ENCODE results near the gene PML.
A peak's percentile ranks its signal among the peaks of the same experiment; 100 is the strongest.

Gene PML

DNA sequence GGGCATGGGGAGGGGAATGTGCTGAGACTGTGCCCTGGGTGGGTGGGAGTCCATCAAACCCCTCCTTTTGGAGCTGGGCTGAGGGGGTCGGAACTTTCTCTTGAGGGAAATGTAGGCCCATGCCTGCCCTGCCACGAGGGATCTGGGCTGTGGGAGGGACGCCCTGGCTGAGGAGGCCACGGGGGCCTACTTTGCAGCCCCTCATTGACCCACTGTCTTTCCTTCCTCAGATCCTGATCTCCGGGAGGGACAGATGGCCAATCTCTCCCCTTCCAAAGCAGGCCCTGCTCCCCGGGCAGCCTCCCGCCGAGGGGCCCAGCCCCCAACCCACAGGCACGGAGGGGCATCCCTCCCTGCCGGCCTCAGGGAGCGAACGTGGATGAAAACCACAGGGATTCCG lies 42.9 kb upstream of the PML start:
- H3K9ac ChIP-seq (ENCODE audit: low read depth in 1 of 2, low read length in 2 of 2) = no peak overlapping the region
- H3K36me3 ChIP-seq (ENCODE audit: control insufficient read depth in 1 of 2, insufficient read depth in 2 of 2, low read length in 2 of 2) = peaks cover 0 to 4% of the 10 kb centered on the region in 2 donors
- no peaks in the 10 kb centered on the region for H3K9me3 ChIP-seq (ENCODE audit: control insufficient read depth in 1 of 2, low read length in 2 of 2)
- peaks cover 9 to 15% of the 10 kb centered on the region in 2 donors for H3K4me1 ChIP-seq (ENCODE audit: control insufficient read depth in 1 of 2, insufficient read depth in 2 of 2, low read length in 2 of 2)
- peak overlapping the region; percentile 90 for H3K27ac ChIP-seq (ENCODE audit: low read depth, low read length)
- no peaks in the 10 kb centered on the region for H3K27me3 ChIP-seq (ENCODE audit: control insufficient read depth in 1 of 2, insufficient read depth in 2 of 2, low read length in 2 of 2)
- no peak overlapping the region for H3K4me3 ChIP-seq (ENCODE audit: low read depth in 1 of 2, low read length in 2 of 2)

DNA sequence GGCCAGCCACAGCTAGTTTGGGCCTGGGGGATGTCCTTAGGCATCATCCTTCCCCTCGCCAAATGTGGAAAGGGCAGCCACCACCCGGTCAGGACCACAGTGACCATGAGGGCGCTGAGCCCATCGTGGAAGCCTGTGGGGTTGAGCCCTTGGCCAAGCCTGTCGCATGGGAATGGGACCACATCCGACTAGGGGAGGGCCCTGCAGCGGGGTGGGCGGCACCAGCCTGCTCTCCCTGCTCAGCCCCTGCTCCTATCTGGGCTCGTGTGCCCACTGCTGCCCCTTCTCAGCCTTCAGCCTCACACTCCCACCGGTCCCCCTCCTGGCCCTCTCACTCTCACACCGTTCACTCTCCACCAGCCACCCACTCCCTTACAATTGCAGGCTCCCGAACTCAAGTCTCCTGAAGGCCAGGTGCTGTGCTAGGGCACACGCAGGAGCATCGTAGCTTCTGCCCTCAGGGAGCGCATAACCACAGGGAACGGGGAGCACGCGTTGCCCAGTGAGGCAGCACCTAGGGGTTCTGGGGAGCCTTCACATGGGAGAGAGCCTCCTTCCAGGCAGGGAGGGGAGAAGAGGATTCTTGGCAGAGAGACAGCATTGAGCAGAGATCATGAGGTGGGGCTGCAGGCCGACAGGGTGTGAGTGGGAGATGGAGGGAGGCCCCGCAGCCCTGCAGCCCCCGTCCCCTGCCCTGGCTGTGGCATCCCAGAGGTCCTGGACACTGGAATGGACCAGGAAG lies 42.2 kb upstream of the PML start:
- peak overlapping the region; percentile 90 for H3K27ac ChIP-seq (ENCODE audit: low read depth, low read length)
- H3K9ac ChIP-seq (ENCODE audit: low read depth in 1 of 2, low read length in 2 of 2) = no peak overlapping the region
- peaks cover 13 to 15% of the 10 kb centered on the region in 2 donors for H3K4me1 ChIP-seq (ENCODE audit: control insufficient read depth in 1 of 2, insufficient read depth in 2 of 2, low read length in 2 of 2)
- no peaks in the 10 kb centered on the region for H3K9me3 ChIP-seq (ENCODE audit: control insufficient read depth in 1 of 2, low read length in 2 of 2)
- H3K4me3 ChIP-seq (ENCODE audit: low read depth in 1 of 2, low read length in 2 of 2) = no peak overlapping the region
- H3K36me3 ChIP-seq (ENCODE audit: control insufficient read depth in 1 of 2, insufficient read depth in 2 of 2, low read length in 2 of 2) = peaks cover 0 to 4% of the 10 kb centered on the region in 2 donors
- no peaks in the 10 kb centered on the region for H3K27me3 ChIP-seq (ENCODE audit: control insufficient read depth in 1 of 2, insufficient read depth in 2 of 2, low read length in 2 of 2)

DNA sequence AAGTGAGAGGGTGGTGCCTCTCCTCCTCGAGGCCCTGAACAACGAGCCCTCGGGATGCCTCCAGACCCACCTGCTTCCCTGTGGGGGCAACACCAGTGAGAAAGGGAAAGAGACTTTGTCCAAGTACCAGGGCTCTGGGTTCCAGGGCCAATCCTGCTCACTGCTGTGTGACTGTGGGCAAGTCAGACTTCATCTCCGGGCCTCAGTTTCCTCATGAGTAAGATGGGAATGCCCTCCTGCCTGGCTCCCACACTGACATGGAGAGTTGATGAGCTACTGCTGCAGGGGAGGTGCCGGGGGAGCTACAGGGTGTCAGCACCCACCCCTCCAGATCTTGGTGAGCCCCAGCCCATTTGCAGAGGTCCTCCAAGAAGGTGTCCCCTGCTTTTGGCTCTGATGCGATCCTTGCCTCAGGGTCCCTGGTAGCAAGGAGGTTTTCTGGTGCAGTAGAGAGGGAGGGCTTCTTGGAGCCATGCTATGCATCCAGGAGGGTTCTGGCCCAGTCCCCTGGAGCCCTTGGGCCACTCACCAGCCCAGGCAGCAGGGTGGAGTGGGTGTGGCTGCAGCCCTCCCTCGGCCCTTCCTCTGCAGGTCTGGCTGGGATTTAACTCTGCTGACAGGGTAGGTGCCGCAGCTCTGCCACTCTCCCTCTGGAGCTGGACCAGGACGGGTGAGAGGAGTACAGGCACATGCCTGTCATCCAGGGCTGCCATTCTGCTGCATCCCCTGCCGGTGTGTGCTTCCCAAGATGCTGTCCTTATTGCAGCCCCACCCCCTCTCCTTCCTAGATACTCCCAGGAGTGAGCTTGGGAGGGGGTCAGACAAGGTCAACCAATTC lies 41.4 kb upstream of the PML start:
- H3K27ac ChIP-seq (ENCODE audit: low read depth, low read length) = no peak overlapping the region
- H3K4me3 ChIP-seq (ENCODE audit: low read depth in 1 of 2, low read length in 2 of 2) = no peak overlapping the region
- H3K4me1 ChIP-seq (ENCODE audit: control insufficient read depth in 1 of 2, insufficient read depth in 2 of 2, low read length in 2 of 2) = peaks cover 15% of the 10 kb centered on the region in 2 donors
- no peaks in the 10 kb centered on the region for H3K27me3 ChIP-seq (ENCODE audit: control insufficient read depth in 1 of 2, insufficient read depth in 2 of 2, low read length in 2 of 2)
- H3K36me3 ChIP-seq (ENCODE audit: control insufficient read depth in 1 of 2, insufficient read depth in 2 of 2, low read length in 2 of 2) = no peaks in the 10 kb centered on the region
- no peaks in the 10 kb centered on the region for H3K9me3 ChIP-seq (ENCODE audit: control insufficient read depth in 1 of 2, low read length in 2 of 2)
- H3K9ac ChIP-seq (ENCODE audit: low read depth in 1 of 2, low read length in 2 of 2) = no peak overlapping the region

DNA sequence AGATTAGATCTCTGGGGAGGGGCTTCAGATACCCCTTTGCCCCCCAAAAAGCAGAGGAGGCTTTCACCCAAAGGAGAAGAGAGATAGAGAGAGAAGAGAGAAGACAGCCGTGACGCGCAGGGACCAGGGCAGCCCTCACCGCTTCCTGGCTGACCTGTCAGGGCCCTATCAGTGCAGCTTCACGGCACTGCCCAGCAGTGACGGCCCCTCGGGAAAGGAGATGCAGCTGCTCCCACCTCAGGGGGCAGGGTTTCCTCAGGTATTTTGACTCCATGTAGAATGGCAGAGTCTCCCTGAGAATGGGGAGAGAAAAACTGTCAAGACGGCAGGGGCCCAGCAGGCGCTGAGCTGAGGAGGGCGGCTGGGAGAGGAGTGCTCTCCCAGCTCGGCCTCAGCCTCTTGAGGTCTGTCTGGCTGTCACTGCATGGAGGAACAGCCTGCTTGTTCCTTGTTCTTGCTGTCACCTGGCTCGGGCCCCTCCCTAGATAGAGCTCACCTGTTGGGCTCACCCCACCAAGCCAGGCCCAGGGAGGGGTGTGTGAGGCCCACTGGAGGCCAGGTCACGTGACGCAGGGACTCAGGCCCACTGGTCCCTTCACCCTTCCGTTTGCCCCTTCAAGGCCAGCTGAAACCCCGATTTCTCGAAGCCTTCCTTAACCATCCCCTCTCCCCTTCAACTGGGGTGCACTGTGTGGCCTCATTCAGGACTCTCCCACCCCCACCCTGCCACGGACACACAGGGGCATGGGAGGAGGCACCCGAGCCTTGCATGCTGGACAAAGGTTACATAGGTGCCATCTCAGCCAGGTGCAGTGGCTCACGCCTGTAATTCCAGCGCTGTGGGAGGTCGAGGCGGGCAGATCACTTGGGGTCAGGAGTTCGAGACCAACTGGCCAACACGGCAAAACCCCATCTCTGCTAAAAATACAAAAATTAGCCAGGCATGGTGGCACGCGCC lies 40.0 kb upstream of the PML start:
- H3K36me3 ChIP-seq (ENCODE audit: control insufficient read depth in 1 of 2, insufficient read depth in 2 of 2, low read length in 2 of 2) = no peaks in the 10 kb centered on the region
- H3K4me3 ChIP-seq (ENCODE audit: low read depth in 1 of 2, low read length in 2 of 2) = no peak overlapping the region
- no peak overlapping the region for H3K9ac ChIP-seq (ENCODE audit: low read depth in 1 of 2, low read length in 2 of 2)
- H3K4me1 ChIP-seq (ENCODE audit: control insufficient read depth in 1 of 2, insufficient read depth in 2 of 2, low read length in 2 of 2) = peaks cover 15 to 20% of the 10 kb centered on the region in 2 donors
- no peaks in the 10 kb centered on the region for H3K9me3 ChIP-seq (ENCODE audit: control insufficient read depth in 1 of 2, low read length in 2 of 2)
- no peak overlapping the region for H3K27ac ChIP-seq (ENCODE audit: low read depth, low read length)
- H3K27me3 ChIP-seq (ENCODE audit: control insufficient read depth in 1 of 2, insufficient read depth in 2 of 2, low read length in 2 of 2) = no peaks in the 10 kb centered on the region

DNA sequence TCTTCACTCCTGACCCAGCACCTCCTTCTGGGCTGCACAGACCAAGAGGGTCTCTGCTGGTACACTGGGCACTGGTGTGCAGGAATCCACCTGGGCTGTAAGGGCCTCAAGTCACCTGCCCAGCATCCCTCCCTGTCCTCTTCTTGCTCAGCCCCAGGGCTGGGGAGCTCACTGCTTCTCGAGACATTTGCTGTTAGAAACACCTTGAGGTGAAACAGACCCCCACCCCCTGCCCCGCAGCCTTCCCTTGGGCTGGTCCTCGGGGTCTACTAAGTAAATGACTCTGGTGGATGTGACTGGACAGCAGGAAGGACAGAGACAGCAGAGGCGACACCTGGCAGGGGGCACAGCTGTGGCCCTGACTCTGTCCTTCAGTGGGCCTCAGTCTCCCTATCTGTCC lies 39.2 kb upstream of the PML start:
- H3K9ac ChIP-seq (ENCODE audit: low read depth in 1 of 2, low read length in 2 of 2) = no peak overlapping the region
- H3K36me3 ChIP-seq (ENCODE audit: control insufficient read depth in 1 of 2, insufficient read depth in 2 of 2, low read length in 2 of 2) = no peaks in the 10 kb centered on the region
- H3K4me3 ChIP-seq (ENCODE audit: low read depth in 1 of 2, low read length in 2 of 2) = no peak overlapping the region
- H3K27ac ChIP-seq (ENCODE audit: low read depth, low read length) = no peak overlapping the region
- H3K27me3 ChIP-seq (ENCODE audit: control insufficient read depth in 1 of 2, insufficient read depth in 2 of 2, low read length in 2 of 2) = no peaks in the 10 kb centered on the region
- H3K4me1 ChIP-seq (ENCODE audit: control insufficient read depth in 1 of 2, insufficient read depth in 2 of 2, low read length in 2 of 2) = peaks cover 15 to 25% of the 10 kb centered on the region in 2 donors
- no peaks in the 10 kb centered on the region for H3K9me3 ChIP-seq (ENCODE audit: control insufficient read depth in 1 of 2, low read length in 2 of 2)

DNA sequence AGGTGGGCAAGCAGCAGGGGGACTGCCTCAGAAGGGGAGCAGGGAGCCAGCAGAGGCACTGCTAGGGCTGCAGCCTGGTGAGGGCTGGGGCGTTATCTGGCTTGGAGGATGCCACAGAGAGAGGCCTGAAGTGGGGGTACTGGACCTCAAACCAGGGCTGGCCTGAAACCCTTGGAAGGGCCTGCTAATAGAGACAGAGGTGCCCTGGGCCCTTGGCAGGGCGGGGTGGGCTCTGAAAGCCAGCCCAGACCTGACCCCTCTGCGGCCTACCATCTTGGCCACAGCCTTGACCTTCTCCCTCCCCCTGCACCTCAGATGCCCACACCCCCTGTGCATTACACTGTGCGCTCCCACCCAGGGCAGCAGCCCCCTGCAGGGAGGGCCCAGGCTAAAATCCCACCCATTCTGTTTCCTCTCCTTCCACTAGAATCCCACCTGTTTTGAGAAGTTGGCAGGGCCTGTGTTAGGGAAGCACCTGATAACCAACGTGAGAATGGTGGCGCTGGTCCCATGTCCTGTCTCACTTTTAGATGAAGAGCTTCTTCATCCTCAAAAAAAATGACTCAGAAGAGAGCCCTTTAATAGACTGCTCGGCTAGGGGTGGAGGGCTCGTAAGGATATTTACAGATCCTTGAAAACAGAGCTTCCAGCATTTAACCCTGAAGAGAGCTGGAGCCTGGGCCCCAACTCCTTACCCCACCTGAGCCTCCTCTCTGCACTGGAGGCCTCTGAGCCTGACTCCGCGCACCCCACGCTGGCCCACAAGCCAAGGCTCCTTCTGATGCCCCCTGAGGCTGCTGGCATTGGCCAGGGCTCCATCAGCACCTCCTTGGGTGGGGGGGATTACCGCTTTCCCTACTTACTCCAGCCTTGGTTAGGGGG lies 38.4 kb upstream of the PML start:
- H3K36me3 ChIP-seq (ENCODE audit: control insufficient read depth in 1 of 2, insufficient read depth in 2 of 2, low read length in 2 of 2) = no peaks in the 10 kb centered on the region
- H3K4me1 ChIP-seq (ENCODE audit: control insufficient read depth in 1 of 2, insufficient read depth in 2 of 2, low read length in 2 of 2) = peaks cover 10 to 23% of the 10 kb centered on the region in 2 donors
- H3K9me3 ChIP-seq (ENCODE audit: control insufficient read depth in 1 of 2, low read length in 2 of 2) = no peaks in the 10 kb centered on the region
- H3K27ac ChIP-seq (ENCODE audit: low read depth, low read length) = no peak overlapping the region
- no peak overlapping the region for H3K4me3 ChIP-seq (ENCODE audit: low read depth in 1 of 2, low read length in 2 of 2)
- no peaks in the 10 kb centered on the region for H3K27me3 ChIP-seq (ENCODE audit: control insufficient read depth in 1 of 2, insufficient read depth in 2 of 2, low read length in 2 of 2)
- H3K9ac ChIP-seq (ENCODE audit: low read depth in 1 of 2, low read length in 2 of 2) = no peak overlapping the region

DNA sequence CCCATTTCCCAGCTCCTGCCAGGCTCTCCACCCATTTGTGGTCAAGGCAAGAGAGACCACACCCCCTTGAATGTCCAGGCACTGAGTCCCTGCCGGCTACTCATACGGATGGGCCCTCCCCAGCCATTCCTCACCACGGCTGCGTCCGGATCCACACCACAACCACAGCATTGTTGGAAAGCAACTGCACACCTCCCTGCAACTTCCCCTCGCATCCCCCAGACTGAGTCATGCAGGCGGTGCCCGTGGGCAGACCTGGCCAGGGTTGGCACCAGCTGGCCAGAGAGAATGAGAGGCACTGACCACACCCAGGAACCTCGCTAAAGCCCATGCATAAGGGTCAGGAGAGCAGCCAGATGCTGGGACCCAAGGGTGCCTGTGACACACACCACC lies 37.8 kb upstream of the PML start:
- Histone ChIP-seq H3K9me3 (ENCODE audit: control insufficient read depth in 1 of 2, low read length in 2 of 2) (no peaks in the 10 kb centered on the region), H3K9ac (ENCODE audit: low read depth in 1 of 2, low read length in 2 of 2) (no peak overlapping the region), H3K4me1 (ENCODE audit: control insufficient read depth in 1 of 2, insufficient read depth in 2 of 2, low read length in 2 of 2) (peaks cover 7 to 18% of the 10 kb centered on the region in 2 donors), H3K27ac (ENCODE audit: low read depth, low read length) (no peak overlapping the region), H3K4me3 (ENCODE audit: low read depth in 1 of 2, low read length in 2 of 2) (no peak overlapping the region), H3K27me3 (ENCODE audit: control insufficient read depth in 1 of 2, insufficient read depth in 2 of 2, low read length in 2 of 2) (no peaks in the 10 kb centered on the region), H3K36me3 (ENCODE audit: control insufficient read depth in 1 of 2, insufficient read depth in 2 of 2, low read length in 2 of 2) (no peaks in the 10 kb centered on the region)

DNA sequence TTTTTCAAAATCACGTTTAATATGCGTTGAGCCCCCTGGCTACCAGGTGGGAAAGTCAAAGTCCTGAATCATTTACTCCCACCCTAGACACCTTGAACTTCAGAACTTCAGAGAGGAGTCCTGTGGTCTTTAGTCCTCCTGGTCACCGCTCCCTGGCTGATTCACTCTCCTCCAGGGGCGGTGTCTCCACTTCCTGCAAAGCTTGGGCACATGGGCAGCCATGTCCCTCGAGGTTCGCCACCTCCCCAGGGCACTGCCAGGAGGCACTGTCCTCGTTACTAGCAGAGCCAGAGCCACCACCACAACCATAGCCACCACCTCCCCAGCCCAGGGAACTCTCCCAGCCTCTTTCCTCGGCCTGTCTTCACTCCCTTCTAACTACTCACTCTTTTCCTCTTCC lies 37.2 kb upstream of the PML start:
- H3K4me1 ChIP-seq (ENCODE audit: control insufficient read depth in 1 of 2, insufficient read depth in 2 of 2, low read length in 2 of 2) = peaks cover 5 to 12% of the 10 kb centered on the region in 2 donors
- H3K36me3 ChIP-seq (ENCODE audit: control insufficient read depth in 1 of 2, insufficient read depth in 2 of 2, low read length in 2 of 2) = no peaks in the 10 kb centered on the region
- H3K27me3 ChIP-seq (ENCODE audit: control insufficient read depth in 1 of 2, insufficient read depth in 2 of 2, low read length in 2 of 2) = no peaks in the 10 kb centered on the region
- H3K9ac ChIP-seq (ENCODE audit: low read depth in 1 of 2, low read length in 2 of 2) = no peak overlapping the region
- H3K4me3 ChIP-seq (ENCODE audit: low read depth in 1 of 2, low read length in 2 of 2) = no peak overlapping the region
- no peaks in the 10 kb centered on the region for H3K9me3 ChIP-seq (ENCODE audit: control insufficient read depth in 1 of 2, low read length in 2 of 2)
- no peak overlapping the region for H3K27ac ChIP-seq (ENCODE audit: low read depth, low read length)

DNA sequence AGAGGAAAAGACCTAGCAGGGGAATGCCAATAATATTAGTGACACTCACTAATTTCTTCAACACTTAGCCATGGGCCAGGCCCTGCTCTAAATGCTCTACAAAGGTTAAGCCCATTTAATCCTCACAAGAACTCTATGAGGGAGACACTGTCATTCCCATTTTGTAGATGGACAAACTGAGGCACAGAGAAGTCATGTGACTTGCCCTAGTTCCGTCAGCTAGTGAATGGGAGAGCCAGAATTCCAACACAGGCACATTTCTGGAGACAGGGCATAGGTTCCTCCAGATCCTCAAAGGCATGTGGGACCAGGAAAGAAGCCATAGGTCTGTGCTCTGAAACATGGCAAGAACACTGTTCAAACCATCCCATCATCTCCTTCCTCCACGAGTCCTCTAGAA lies 36.7 kb upstream of the PML start:
- Histone ChIP-seq H3K4me1 (ENCODE audit: control insufficient read depth in 1 of 2, insufficient read depth in 2 of 2, low read length in 2 of 2) (peaks cover 5 to 10% of the 10 kb centered on the region in 2 donors), H3K4me3 (ENCODE audit: low read depth in 1 of 2, low read length in 2 of 2) (no peak overlapping the region), H3K36me3 (ENCODE audit: control insufficient read depth in 1 of 2, insufficient read depth in 2 of 2, low read length in 2 of 2) (no peaks in the 10 kb centered on the region), H3K27me3 (ENCODE audit: control insufficient read depth in 1 of 2, insufficient read depth in 2 of 2, low read length in 2 of 2) (no peaks in the 10 kb centered on the region), H3K9me3 (ENCODE audit: control insufficient read depth in 1 of 2, low read length in 2 of 2) (no peaks in the 10 kb centered on the region), H3K27ac (ENCODE audit: low read depth, low read length) (no peak overlapping the region), H3K9ac (ENCODE audit: low read depth in 1 of 2, low read length in 2 of 2) (no peak overlapping the region)

All from duodenal mucosa (tissue), 2 donors.